SK-N-SH treated with all-trans-retinoic acid at 6 μM for 48 hours (cell line): ENCODE data around the gene SIM1.

ENCODE experiments used
- ATAC-seq: fragments of 200-7000 bp; cut with Tn5 transposase; 3 replicates; pipeline ENCODE4 v1.9.1; 2020; ENCODE audit warnings: mild to moderate bottlenecking, moderate library complexity
- ARNTL ChIP-seq: fragments of 450-650 bp; formaldehyde crosslinking; IDR thresholded peaks from 2 replicates; pipeline ENCODE4 v1.5.0; 2020; ENCODE audit warnings: low read depth, mild to moderate bottlenecking, moderate library complexity, borderline replicate concordance
- BACH2 ChIP-seq: fragments of 250-450 bp; sonication (Bioruptor Pico); IDR thresholded peaks from 2 replicates; pipeline ENCODE4 v1.9.0; 2021; ENCODE audit warnings: mild to moderate bottlenecking, borderline replicate concordance
- CSDC2 ChIP-seq: fragments of 250-450 bp; sonication (Bioruptor Pico); IDR thresholded peaks from 2 replicates; pipeline ENCODE4 v1.5.0; 2020; ENCODE audit warnings: mild to moderate bottlenecking, moderate library complexity
- ESRRG ChIP-seq: fragments of 250-450 bp; sonication (Bioruptor Pico); IDR thresholded peaks from 2 replicates; pipeline ENCODE4 v1.6.1; 2021; ENCODE audit warnings: mild to moderate bottlenecking
- GLIS3 ChIP-seq: fragments of 250-450 bp; sonication (Bioruptor Pico); IDR thresholded peaks from 2 replicates; pipeline ENCODE4 v1.5.0; 2020; ENCODE audit warnings: mild to moderate bottlenecking, moderate library complexity
- OSR1 ChIP-seq: fragments of 250-450 bp; sonication (Bioruptor Pico); IDR thresholded peaks from 2 replicates; pipeline ENCODE4 v1.8.0; 2022; ENCODE audit warnings: moderate library complexity, mild to moderate bottlenecking, inconsistent platforms
- PPARA ChIP-seq: fragments of 250-450 bp; sonication (Bioruptor Pico); IDR thresholded peaks from 2 replicates; pipeline ENCODE4 v1.5.0; 2020; ENCODE audit warnings: mild to moderate bottlenecking, borderline replicate concordance
- RARB ChIP-seq: fragments of 250-450 bp; sonication (Bioruptor Pico); IDR thresholded peaks from 2 replicates; pipeline ENCODE4 v1.8.0; 2021; ENCODE audit warnings: mild to moderate bottlenecking, moderate library complexity
- SNAI2 ChIP-seq: fragments of 250-450 bp; sonication (Bioruptor Pico); IDR thresholded peaks from 2 replicates; pipeline ENCODE4 v1.5.0; 2020; ENCODE audit warnings: mild to moderate bottlenecking, moderate library complexity
- TCF4 ChIP-seq: fragments of 250-450 bp; sonication (Bioruptor Pico); IDR thresholded peaks from 2 replicates; pipeline ENCODE4 v1.8.0; 2021; ENCODE audit warnings: mild to moderate bottlenecking, moderate library complexity, borderline replicate concordance
- TOX ChIP-seq: fragments of 250-450 bp; sonication (Bioruptor Pico); IDR thresholded peaks from 2 replicates; pipeline ENCODE4 v1.8.0; 2021; ENCODE audit warnings: mild to moderate bottlenecking, moderate library complexity, borderline replicate concordance
- ZC3H10 ChIP-seq: fragments of 250-450 bp; sonication (Bioruptor Pico); IDR thresholded peaks from 2 replicates; pipeline ENCODE4 v1.5.1; 2021; ENCODE audit warnings: mild to moderate bottlenecking, moderate library complexity
- ZFP3 ChIP-seq: fragments of 250-450 bp; sonication (Bioruptor Pico); IDR thresholded peaks from 2 replicates; pipeline ENCODE4 v1.5.0; 2020; ENCODE audit warnings: mild to moderate bottlenecking, moderate library complexity
- ZFP30 ChIP-seq: fragments of 450-650 bp; formaldehyde crosslinking; IDR thresholded peaks from 2 replicates; pipeline ENCODE4 v1.5.0; 2022; ENCODE audit warnings: mild to moderate bottlenecking, moderate library complexity
- ZNF70 ChIP-seq: fragments of 450-650 bp; formaldehyde crosslinking; IDR thresholded peaks from 2 replicates; pipeline ENCODE4 v1.5.0; 2020; ENCODE audit warnings: mild to moderate bottlenecking, moderate library complexity
- ZNF8 ChIP-seq: fragments of 450-650 bp; formaldehyde crosslinking; IDR thresholded peaks from 2 replicates; pipeline ENCODE4 v1.5.0; 2020; ENCODE audit warnings: mild to moderate bottlenecking, moderate library complexity
- TF ChIP-seq, protein P1 (sequence below): fragments of 250-450 bp; sonication (Bioruptor Pico); IDR thresholded peaks from 2 replicates; pipeline ENCODE4 v1.8.0; 2020; ENCODE audit warnings: mild to moderate bottlenecking, moderate library complexity, borderline replicate concordance
- TF ChIP-seq, protein P2 (sequence below): fragments of 250-450 bp; sonication (Bioruptor Pico); IDR thresholded peaks from 2 replicates; pipeline ENCODE4 v1.5.1; 2021; ENCODE audit warnings: mild to moderate bottlenecking, moderate library complexity
- TF ChIP-seq, protein P3 (sequence below): fragments of 250-450 bp; sonication (Bioruptor Pico); IDR thresholded peaks from 2 replicates; pipeline ENCODE4 v1.8.0; 2021; ENCODE audit warnings: low read depth, mild to moderate bottlenecking, moderate library complexity, borderline replicate concordance
- TF ChIP-seq, protein P4 (sequence below): fragments of 250-450 bp; sonication (Bioruptor Pico); IDR thresholded peaks from 2 replicates; pipeline ENCODE4 v1.5.0; 2020; ENCODE audit warnings: mild to moderate bottlenecking, moderate library complexity

SIM1 gene

DNA sequence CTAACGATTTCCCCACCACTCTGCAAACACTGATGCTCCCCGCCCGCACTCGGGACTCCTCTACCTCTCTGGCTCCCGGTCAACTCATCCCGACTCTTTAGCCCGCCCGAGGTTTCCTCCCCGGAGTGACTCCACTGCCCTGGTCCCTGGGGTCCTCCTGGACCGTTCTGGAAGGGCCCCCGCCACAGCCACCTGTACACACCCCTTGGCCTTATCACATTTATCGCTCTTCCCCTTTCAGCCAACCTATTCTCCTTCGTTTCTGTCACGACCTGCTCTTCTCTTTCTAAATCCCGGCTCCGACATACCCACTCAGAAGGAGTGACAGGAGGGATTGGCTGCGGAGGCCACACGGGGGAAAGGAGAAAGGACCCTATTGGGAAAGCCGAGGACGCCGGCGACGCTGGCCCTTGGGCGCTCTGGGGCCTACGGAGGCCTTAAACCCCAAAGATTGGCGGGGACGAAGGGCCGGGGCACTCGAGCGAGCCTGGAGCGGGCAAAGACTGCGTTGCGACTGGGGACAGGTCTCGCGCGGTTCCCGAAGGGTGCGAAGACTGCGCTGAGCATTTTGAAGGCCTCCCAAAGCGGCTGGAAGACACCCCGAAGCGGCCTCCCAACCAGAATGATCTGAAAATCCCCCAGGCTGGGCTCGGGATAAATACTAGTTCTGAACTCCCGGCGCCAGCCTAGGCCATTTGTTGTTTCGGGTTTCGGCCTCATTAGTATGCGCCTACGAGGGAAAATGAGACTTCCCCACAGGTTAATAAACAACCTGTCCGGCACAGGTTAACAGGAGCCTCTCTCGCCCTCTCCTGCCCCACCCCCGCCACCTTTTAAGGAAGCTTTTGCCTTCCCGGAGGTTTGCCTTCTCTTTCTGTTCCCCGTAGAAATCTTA, 9.2 kb downstream of the SIM1 start:
- ATAC-seq = no peak
- no peak for TF ChIP-seq ARNTL (CRISPR knock-in tag)
- TF ChIP-seq ZFP3 (CRISPR knock-in tag) = no peak
- TF ChIP-seq, protein P1, sequence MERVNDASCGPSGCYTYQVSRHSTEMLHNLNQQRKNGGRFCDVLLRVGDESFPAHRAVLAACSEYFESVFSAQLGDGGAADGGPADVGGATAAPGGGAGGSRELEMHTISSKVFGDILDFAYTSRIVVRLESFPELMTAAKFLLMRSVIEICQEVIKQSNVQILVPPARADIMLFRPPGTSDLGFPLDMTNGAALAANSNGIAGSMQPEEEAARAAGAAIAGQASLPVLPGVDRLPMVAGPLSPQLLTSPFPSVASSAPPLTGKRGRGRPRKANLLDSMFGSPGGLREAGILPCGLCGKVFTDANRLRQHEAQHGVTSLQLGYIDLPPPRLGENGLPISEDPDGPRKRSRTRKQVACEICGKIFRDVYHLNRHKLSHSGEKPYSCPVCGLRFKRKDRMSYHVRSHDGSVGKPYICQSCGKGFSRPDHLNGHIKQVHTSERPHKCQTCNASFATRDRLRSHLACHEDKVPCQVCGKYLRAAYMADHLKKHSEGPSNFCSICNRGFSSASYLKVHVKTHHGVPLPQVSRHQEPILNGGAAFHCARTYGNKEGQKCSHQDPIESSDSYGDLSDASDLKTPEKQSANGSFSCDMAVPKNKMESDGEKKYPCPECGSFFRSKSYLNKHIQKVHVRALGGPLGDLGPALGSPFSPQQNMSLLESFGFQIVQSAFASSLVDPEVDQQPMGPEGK (CRISPR knock-in tag) = no peak
- TF ChIP-seq ZNF70 = no peak
- no peak for TF ChIP-seq ZC3H10 (CRISPR knock-in tag)
- no peak for TF ChIP-seq ZNF8
- no peak for TF ChIP-seq ZFP30 (CRISPR knock-in tag)
- no peak for TF ChIP-seq TCF4 (CRISPR knock-in tag)
- TF ChIP-seq, protein P2, sequence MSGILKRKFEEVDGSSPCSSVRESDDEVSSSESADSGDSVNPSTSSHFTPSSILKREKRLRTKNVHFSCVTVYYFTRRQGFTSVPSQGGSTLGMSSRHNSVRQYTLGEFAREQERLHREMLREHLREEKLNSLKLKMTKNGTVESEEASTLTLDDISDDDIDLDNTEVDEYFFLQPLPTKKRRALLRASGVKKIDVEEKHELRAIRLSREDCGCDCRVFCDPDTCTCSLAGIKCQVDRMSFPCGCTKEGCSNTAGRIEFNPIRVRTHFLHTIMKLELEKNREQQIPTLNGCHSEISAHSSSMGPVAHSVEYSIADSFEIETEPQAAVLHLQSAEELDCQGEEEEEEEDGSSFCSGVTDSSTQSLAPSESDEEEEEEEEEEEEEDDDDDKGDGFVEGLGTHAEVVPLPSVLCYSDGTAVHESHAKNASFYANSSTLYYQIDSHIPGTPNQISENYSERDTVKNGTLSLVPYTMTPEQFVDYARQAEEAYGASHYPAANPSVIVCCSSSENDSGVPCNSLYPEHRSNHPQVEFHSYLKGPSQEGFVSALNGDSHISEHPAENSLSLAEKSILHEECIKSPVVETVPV (CRISPR knock-in tag) = no peak
- no peak for TF ChIP-seq TOX (CRISPR knock-in tag)
- no peak for TF ChIP-seq GLIS3 (CRISPR knock-in tag)
- no peak for TF ChIP-seq SNAI2 (CRISPR knock-in tag)
- TF ChIP-seq, protein P3, sequence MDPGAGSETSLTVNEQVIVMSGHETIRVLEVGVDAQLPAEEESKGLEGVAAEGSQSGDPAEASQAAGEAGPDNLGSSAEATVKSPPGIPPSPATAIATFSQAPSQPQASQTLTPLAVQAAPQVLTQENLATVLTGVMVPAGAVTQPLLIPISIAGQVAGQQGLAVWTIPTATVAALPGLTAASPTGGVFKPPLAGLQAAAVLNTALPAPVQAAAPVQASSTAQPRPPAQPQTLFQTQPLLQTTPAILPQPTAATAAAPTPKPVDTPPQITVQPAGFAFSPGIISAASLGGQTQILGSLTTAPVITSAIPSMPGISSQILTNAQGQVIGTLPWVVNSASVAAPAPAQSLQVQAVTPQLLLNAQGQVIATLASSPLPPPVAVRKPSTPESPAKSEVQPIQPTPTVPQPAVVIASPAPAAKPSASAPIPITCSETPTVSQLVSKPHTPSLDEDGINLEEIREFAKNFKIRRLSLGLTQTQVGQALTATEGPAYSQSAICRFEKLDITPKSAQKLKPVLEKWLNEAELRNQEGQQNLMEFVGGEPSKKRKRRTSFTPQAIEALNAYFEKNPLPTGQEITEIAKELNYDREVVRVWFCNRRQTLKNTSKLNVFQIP = no peak
- TF ChIP-seq OSR1 (CRISPR knock-in tag) = no peak
- TF ChIP-seq, protein P4, sequence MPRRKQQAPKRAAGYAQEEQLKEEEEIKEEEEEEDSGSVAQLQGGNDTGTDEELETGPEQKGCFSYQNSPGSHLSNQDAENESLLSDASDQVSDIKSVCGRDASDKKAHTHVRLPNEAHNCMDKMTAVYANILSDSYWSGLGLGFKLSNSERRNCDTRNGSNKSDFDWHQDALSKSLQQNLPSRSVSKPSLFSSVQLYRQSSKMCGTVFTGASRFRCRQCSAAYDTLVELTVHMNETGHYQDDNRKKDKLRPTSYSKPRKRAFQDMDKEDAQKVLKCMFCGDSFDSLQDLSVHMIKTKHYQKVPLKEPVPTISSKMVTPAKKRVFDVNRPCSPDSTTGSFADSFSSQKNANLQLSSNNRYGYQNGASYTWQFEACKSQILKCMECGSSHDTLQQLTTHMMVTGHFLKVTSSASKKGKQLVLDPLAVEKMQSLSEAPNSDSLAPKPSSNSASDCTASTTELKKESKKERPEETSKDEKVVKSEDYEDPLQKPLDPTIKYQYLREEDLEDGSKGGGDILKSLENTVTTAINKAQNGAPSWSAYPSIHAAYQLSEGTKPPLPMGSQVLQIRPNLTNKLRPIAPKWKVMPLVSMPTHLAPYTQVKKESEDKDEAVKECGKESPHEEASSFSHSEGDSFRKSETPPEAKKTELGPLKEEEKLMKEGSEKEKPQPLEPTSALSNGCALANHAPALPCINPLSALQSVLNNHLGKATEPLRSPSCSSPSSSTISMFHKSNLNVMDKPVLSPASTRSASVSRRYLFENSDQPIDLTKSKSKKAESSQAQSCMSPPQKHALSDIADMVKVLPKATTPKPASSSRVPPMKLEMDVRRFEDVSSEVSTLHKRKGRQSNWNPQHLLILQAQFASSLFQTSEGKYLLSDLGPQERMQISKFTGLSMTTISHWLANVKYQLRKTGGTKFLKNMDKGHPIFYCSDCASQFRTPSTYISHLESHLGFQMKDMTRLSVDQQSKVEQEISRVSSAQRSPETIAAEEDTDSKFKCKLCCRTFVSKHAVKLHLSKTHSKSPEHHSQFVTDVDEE (CRISPR knock-in tag) = no peak
- TF ChIP-seq RARB = no peak
- TF ChIP-seq ESRRG (CRISPR knock-in tag) = no peak
- TF ChIP-seq CSDC2 (CRISPR knock-in tag) = no peak
- no peak for TF ChIP-seq BACH2 (CRISPR knock-in tag)
- TF ChIP-seq PPARA (CRISPR knock-in tag) = no peak

GRCh38 chr6:100454551-100455229, 10.0 kb downstream of the SIM1 start:
- ATAC-seq = no peak

More at GRCh38 chr6:100454551-100455229, 10.0 kb downstream of the SIM1 start:
- TF ChIP-seq, protein P3 = no peak
- TF ChIP-seq RARB (no peak), ZFP3 (CRISPR knock-in tag) (no peak), ZFP30 (CRISPR knock-in tag) (no peak), PPARA (CRISPR knock-in tag) (no peak), TOX (CRISPR knock-in tag) (no peak), BACH2 (CRISPR knock-in tag) (no peak), GLIS3 (CRISPR knock-in tag) (no peak), ZC3H10 (CRISPR knock-in tag) (no peak), SNAI2 (CRISPR knock-in tag) (no peak)
- TF ChIP-seq, protein P4 (CRISPR knock-in tag) = no peak
- TF ChIP-seq, all 23 proteins: peak for 0
